GM11168 (cell line): Measurements from ENCODE around the gene NUP93.
"Not testable (repeated sequence)": the region's sequence is repeated elsewhere in the genome, so short reads cannot be mapped to it uniquely, and the experiment has no call there.

Source experiments
- in situ Hi-C: fragments of 300-500 bp; cut with MboI; formaldehyde crosslinking; loops from one replicate; pipeline ENCODE4 v1.12.0; 2022; ENCODE audit warnings: low sequenced_read_pairs; ENCODE audit not compliant: unreplicated experiment

The NUP93 gene

DNA sequence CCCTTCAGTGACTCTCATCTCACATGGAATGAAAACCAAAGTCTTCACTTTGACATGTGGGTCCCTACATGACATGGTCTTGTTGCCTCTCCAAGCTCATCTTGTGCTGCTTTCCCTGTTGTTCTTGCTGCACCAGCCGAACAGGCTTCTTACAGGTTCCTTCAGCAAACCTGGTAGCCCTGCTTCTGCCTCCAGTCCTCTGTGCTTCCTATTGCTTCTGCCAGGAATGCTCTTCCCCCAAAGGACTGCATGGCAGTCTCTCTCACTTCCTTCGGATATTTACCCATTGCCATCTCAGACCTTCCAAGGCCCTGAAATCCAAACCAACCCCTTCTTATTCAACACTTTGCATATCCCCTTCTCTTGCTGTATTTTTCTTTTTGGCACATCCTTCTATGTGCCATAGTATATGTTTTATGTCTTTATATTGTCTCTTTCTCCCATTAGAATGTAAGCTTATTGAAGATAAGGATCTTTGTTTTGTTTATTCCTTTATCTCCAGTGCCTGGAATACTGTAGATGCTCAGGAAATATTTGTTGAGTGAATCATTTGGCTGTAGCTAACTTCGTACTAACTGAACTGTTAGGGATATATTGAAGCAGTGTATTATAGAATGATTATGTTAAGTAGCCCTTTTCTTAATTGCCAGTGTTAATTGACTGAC lies 77.2 kb downstream of the NUP93 start:
- in situ Hi-C loops = no loop called here

DNA sequence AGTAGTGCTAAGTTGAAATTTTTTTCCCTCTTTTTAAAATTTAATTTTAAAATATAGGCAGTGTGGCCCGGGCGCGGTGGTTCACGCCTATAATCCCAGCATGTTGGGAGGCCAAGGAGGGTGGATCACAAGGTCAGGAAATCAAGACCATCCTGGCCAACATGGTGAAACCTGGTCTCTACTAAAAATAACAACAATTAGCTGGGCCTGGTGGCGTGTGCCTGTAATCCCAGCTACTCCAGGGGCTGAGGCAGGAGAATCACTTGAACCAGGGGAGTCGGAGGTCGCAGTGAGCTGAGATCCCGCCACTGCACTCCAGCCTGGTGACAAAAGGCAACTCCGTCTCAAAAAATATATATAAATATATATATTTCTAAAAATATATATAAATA lies 77.7 kb downstream of the NUP93 start:
- in situ Hi-C loops = not testable (repeated sequence)

DNA sequence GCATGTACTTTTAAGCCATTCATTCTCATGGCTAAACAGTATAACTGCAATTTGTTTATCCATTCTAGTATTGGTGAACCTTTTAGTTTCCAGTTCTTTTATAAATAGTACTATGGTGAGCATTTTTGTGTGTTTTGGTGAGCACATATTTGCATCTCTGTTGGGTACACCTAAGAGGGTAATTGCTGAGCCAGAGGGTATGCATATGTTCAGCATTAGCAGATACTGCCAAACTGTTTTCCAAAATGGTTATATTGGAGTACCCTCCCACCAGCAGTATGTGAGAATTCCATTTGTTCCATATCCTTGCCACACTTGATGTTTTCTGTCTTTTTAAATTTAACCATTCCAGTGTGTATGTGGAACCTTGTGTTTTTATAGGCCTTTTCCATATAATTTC lies 81.0 kb downstream of the NUP93 start:
- in situ Hi-C loops = no loop called here

GRCh38 chr16:56811602-56812001 lies 81.7 kb downstream of the NUP93 start:
- in situ Hi-C loops = not testable (repeated sequence)

DNA sequence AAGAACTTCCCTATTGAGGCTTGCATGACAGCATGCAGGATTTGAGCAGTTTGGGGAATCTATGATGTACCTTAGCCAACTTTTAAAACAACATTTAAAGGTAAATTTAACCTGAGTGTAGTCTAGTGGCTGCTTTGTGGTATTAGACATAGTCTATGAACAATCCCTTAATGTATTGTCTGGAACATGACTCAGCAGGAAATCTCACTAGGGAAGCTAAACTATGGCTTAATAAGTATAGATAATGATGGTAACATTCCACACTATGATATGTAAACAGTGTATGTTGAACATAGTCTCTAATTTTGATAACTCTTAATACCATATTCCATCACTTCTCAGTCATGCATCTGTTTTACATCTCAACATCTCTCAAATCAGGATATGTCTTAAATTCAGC lies 83.0 kb downstream of the NUP93 start:
- in situ Hi-C loops = no loop called here

DNA sequence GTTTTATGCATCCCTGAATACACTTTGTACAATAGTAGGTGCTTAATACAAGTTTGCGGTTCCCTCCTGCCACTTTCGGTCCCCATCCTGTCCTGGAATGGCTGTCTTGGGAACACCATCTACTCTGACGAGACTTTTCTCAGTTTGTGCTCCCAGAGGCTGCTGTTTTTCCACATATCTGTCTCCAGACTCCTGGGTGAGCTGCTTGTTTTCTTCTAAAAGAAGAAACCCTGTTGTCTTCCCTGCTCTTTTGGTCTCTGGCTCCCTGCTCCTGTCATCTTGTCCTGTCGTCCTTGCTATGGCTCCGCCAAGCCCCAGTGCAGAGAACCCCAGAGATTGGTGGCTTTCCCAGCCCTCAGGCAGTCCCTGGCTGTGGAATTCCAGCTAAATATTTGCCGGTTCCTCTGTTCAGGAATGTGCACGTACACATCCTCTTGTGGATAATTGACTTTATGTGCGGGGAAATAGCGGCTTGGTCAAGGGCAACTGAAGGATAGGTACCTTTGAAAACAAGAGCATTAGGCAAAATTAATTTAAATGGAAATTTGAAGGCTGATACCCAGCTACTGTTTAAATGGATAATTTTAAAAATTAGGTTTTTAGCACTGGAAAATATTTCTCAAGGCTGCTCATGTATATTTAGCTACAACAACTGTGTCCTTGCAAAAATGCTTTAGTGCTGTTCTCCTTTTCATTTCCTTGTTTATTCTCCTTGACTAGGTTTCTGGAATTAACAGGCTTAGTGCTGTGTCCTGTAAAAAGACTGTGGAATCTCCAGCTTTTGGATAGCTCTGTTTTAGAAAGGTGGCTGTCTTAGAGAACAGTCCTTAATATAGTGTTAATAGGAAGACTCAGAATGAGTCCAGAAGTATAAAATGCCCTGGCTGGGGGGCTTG lies 84.9 kb downstream of the NUP93 start:
- in situ Hi-C loops = no loop called here

- in situ Hi-C loops = no loop called here
Measured at GRCh38 chr16:56815721-56816120, 85.8 kb downstream of the NUP93 start.

DNA sequence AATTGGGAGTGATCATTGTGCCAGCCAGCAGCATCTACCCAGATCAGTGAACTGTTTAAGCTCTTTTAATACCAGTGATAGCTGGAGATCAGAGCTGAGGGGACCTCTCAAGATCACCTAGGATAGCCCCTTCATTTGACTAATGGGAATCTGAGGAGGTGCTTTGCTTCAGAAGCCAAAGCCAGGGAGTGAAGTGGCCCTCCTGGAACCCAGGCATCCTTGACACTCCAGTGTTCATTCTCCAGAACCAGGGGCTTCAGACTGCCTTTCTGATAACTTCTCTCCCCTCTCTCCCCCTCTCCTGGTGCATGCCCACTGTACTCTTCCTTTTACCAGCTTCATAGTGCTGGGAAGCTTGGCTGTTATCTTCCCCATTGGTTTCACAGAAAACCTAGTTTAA lies 87.1 kb downstream of the NUP93 start:
- in situ Hi-C loops = no loop called here

DNA sequence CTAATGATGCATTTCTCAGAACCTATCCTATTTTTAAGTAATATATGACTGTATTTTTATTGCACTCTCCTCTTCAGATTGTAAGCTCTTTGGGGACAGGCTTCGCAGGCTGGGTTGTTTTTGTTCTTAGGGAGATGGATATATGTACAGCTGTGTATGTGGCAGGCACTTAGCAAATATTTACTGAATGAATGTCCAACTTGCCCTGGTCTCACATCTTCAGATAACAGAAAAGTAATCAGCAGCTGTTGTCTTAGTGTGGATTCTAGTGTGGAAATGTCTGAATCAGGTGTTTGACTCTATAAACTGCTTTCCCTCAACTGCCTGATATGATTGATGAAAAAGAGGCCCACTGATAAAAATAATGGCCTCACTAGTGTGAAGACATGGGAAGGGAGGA lies 88.0 kb downstream of the NUP93 start:
- in situ Hi-C loops = no loop called here

- in situ Hi-C loops = no loop called here
Measured at GRCh38 chr16:56823081-56823733, 93.3 kb downstream of the NUP93 start.

DNA sequence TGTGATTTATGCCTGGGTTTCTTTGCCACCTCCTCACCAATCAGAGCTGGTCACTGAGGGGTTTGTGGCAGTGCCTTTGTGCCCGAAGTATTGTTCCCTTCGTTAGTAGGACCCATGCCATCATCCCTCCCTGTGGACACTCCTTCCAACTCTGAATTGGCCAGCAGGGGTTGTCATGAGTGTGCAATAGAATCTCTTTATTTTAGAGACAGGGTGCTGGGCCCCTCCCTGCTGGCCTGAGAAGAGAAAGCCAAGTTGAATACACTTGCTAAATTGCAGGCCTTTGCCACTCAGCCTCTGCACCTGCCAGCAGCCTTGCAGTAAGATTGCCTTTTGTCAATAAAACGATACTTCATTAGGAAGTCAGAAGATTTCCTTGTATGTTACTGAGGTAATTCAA lies 94.4 kb downstream of the NUP93 start:
- in situ Hi-C loops = no loop called here

DNA sequence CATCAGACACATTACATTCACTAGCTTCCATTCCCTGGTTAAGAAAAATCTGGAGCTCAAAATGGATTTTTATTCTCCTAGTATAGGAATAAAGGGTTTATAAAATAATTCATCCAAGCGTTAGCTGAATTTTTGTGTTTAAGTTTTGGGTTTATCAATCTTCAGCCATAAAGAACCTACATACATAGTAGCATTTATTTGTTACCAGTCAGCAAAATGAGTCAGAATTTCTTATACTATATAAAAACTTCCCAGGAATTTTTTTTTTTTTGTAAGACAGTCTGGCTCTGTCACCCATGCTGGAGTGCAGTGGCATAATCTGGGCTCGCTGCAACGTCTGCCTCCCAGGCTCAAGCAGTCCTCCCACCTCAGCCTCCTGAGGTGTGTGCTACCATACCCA lies 94.9 kb downstream of the NUP93 start:
- in situ Hi-C loops = no loop called here

DNA sequence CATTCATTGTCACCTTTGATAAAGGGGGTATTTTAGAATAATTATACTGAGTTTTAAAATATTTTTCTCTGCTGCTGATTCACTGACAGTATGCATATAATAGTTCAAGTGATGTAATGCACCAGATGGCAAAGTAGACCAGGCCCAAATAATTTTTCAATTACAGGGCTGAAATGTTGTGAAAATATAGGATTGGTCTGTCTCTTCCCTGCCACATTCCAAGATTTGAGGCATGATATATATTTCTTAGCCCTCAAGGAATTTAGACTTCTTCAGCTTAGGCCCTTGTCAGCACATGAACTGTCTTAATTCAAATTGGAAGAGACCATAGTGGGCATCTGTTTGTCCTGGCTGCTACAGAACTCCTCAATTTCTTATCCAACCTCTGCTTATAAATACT lies 95.9 kb downstream of the NUP93 start:
- in situ Hi-C loops = no loop called here

- in situ Hi-C loops = no loop called here
Measured at GRCh38 chr16:56828647-56829046, 98.7 kb downstream of the NUP93 start.

DNA sequence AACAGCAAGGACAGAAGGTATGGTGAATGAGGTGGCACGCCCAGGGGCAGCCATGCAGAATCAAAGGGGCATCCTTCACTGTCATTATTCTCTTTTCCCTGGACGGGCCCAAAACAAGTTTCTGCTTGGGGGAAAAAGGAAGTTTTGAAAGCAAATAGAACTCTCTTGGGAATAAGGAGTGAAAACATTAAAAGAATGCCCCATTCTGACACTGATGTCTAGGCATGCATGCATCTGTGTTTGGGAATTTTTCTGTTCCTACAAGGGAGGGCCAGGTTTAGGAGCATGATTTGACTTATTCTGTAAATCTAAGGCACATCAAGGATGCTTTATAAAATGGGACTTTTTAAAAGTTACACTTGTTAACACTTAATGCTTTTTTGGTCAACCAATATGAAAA lies 100.7 kb downstream of the NUP93 start:
- in situ Hi-C loops = no loop called here

DNA sequence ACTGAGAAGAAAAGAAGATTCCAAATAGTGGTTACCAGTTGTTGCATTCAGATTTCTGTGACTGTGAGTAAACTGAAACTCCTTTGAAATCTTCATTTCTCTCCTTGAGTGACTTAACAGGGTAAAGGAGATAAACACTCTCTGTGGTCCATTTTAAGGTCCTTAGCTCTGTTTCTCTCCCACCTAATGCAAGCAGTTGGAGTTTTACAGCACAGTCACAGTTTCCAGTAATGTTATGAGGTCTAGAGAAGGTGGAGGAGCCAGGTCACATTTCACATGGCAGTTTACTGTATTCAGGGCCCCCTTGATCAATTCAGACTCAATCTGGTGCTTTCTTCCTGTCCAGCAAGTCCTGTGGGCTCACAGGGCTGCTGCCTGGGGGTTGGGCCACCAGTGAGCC lies 102.8 kb downstream of the NUP93 start:
- in situ Hi-C loops = no loop called here

DNA sequence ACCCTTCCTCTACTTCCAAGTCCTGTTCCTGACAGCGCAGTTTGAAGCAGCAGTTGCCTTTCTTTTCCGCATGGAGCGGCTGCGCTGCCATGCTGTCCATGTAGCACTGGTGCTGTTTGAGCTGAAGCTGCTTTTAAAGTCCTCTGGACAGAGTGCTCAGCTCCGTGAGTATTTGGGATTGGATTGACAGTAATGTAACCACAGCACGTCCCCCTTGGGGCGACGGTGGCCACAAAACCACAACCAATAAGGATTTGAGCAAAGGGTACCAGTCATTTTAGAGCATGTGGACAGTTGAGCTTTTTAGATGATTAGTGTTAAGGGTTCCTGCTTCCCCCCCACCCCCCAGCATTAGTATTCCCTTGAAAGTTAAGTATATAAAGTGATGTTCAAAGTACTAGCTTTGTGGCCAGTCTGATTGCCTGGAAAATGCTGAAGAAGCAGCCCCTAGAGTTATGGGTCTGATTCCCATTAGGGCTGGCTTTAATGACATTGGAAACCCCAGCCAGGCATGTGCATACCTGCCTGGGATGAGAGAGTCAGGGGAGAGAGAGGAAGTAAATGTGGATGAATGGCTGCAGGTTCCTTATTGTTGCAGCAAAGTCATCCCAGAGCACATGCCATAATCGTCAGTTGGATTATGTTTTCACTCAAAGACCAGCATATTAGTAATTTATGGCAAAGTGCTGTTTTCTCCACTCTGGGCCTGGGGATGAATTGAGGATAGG lies 103.5 kb downstream of the NUP93 start:
- in situ Hi-C loops = no loop called here

- in situ Hi-C loops = no loop called here
Measured at GRCh38 chr16:56835320-56835719, 105.4 kb downstream of the NUP93 start.

DNA sequence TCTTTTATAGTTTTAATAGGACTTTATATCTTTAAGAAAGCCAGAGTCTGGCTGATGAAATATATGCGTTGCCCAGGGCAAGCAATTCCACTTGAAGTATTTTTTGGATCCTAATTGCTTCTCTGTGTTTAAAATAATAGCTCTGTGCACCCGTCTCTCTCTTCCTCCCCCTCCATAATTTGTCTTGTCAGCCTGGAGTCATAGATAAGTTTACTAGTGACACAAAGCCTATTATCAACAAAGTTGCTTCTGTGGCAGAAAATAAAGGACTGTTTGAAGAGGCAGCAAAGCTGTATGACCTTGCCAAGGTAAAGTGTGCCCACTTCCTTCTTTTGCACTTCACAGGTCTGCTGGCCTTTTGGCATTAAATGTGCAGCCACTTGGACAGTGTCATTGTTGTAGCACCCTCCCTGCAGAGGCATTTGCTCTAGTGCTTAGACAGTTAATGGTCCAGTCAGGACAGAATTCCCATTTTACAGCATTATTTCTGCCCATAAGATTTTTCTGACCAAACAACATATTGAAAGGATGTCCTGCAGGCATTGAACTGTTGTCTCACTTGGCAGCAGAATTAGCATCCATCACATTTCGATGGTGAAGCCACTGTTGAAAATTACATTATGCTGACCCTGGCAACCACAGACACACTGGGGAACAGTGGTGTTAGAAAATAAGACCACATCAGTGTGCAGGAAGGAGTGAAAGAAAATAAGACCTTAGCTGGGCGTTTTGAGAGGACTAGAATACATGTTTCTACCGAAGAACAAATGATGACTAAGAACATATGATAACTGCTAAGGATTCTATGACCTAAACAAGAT lies 106.7 kb downstream of the NUP93 start:
- in situ Hi-C loops = no loop called here
